GM20431 (cell line): ENCODE measurements around the gene CREBBP.

ENCODE experiments used
- in situ Hi-C: fragments of 300-500 bp; cut with MseI, MboI; formaldehyde crosslinking; loops from one replicate; pipeline ENCODE4 v1.15.0; 2020; ENCODE audit warnings: low sequenced_read_pairs; ENCODE audit not compliant: unreplicated experiment

CREBBP gene

GRCh38 chr16:3830625-3831254 lies 49.8 kb downstream of the CREBBP start:
- in situ Hi-C loops, result no loop called here

- in situ Hi-C loops, result no loop called here
Measured at GRCh38 chr16:3829631-3830536, 50.6 kb downstream of the CREBBP start.

GRCh38 chr16:3825940-3826339 lies 54.6 kb downstream of the CREBBP start:
- in situ Hi-C loops, result no loop called here

- in situ Hi-C loops, result no loop called here
Measured at GRCh38 chr16:3825103-3825502, 55.4 kb downstream of the CREBBP start.

- in situ Hi-C loops, result no loop called here
Measured at GRCh38 chr16:3824121-3824795, 56.3 kb downstream of the CREBBP start.

- in situ Hi-C loops, result no loop called here
Measured at GRCh38 chr16:3823427-3823826, 57.1 kb downstream of the CREBBP start.

- in situ Hi-C loops, result no loop called here
Measured at GRCh38 chr16:3822366-3823045, 58.0 kb downstream of the CREBBP start.

GRCh38 chr16:3821184-3821583 lies 59.3 kb downstream of the CREBBP start:
- in situ Hi-C loops, result no loop called here

- in situ Hi-C loops, result no loop called here
Measured at GRCh38 chr16:3819746-3820724, 60.5 kb downstream of the CREBBP start.

- in situ Hi-C loops, result no loop called here
Measured at GRCh38 chr16:3819175-3819527, 61.4 kb downstream of the CREBBP start.

- in situ Hi-C loops, result no loop called here
Measured at GRCh38 chr16:3816326-3816725, 64.2 kb downstream of the CREBBP start.

GRCh38 chr16:3814755-3815154 lies 65.8 kb downstream of the CREBBP start:
- in situ Hi-C loops, result no loop called here

GRCh38 chr16:3812469-3813172 lies 67.9 kb downstream of the CREBBP start:
- in situ Hi-C loops, result no loop called here

- in situ Hi-C loops, result no loop called here
Measured at GRCh38 chr16:3810818-3811217, 69.7 kb downstream of the CREBBP start.

GRCh38 chr16:3810198-3810664 lies 70.3 kb downstream of the CREBBP start:
- in situ Hi-C loops, result no loop called here

- in situ Hi-C loops, result no loop called here
Measured at GRCh38 chr16:3808308-3809063, 72.0 kb downstream of the CREBBP start.

GRCh38 chr16:3807425-3808123 lies 72.9 kb downstream of the CREBBP start:
- in situ Hi-C loops, result no loop called here
